ENCODE results near the gene RPS6KA4. TPM values are rescaled to one million over a fixed set of nuclear protein-coding genes. Genes with fewer than 3 reads are reported as not detected.

Gene RPS6KA4
- polyA plus RNA-seq, 4 donors = 27.5 to 33.4 (median 29.3) TPM

DNA sequence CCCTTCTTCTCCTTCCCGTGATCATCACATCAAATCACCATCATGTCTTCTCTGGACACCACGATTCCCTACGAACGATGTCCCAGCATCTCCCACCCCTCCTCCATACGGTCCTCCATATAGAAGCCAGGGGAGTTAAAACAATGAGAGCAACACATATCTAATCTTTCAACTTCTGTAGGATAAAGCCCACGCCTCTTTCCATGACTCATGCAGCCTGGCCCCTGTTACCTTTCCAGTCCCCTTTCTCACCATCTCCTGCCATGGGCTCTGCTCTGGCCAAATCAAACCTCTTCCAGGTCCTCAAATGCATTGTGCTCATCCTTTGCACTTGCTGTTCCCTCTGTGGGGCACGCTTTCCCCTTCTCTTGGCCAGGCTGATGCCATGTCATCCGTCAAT, 23.6 kb downstream of the RPS6KA4 start:
- H3K27ac ChIP-seq (ENCODE audit: low read depth in 1 of 3, low read length in 2 of 3) = no peak overlapping the region
- H3K36me3 ChIP-seq (ENCODE audit: control insufficient read depth in 3 of 3, insufficient read depth in 2 of 3, low read depth in 1 of 3, low read length in 3 of 3) = no peaks in the 10 kb centered on the region
- H3K4me3 ChIP-seq (ENCODE audit: low read depth in 1 of 3, low read length in 3 of 3) = no peak overlapping the region
- FAIRE-seq = no peak
- no peak for DNase-seq
- H3K27me3 ChIP-seq (ENCODE audit: control insufficient read depth in 3 of 3, insufficient read depth in 3 of 3, low read length in 3 of 3) = peaks cover 0 to 15% (median 0%) of the 10 kb centered on the region in 3 donors
- no peaks in the 10 kb centered on the region for H3K9me3 ChIP-seq (ENCODE audit: control insufficient read depth in 2 of 2, insufficient read depth in 1 of 2, low read depth in 1 of 2, low read length in 1 of 2)
- H3K4me1 ChIP-seq (ENCODE audit: control insufficient read depth in 3 of 3, insufficient read depth in 2 of 3, low read depth in 1 of 3, low read length in 2 of 3) = peaks cover 0 to 3% (median 0%) of the 10 kb centered on the region in 3 donors
- WGBS, 3 donors = 41 to 67% (median 44%) methylated on average over 8 of the region's 8 CpGs

DNA sequence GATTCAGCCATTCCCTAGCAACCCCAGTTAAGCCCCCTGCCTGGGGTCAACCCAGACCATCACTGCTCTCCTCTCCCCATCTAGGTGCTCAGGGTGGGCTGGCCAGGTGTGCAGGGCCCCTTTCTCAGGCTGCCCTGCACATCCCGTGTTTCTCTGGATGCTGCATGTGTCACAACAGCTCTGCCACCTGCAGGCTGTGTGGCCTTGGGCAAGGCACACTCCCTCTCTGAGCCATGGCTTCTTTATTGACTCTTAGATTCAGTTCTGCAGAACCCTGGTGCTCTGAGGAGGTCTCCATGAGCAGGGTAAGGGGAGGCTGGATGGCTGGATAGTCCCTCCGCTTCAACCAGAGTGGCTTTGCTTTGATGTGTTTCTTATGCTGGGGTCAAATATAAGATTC, 24.6 kb downstream of the RPS6KA4 start:
- Histone ChIP-seq H3K9me3 (ENCODE audit: control insufficient read depth in 2 of 2, insufficient read depth in 1 of 2, low read depth in 1 of 2, low read length in 1 of 2) (peaks cover 0 to 3% of the 10 kb centered on the region in 2 donors), H3K4me1 (ENCODE audit: control insufficient read depth in 3 of 3, insufficient read depth in 2 of 3, low read depth in 1 of 3, low read length in 2 of 3) (peaks cover 0 to 3% (median 0%) of the 10 kb centered on the region in 3 donors), H3K4me3 (ENCODE audit: low read depth in 1 of 3, low read length in 3 of 3) (no peak overlapping the region), H3K27ac (ENCODE audit: low read depth in 1 of 3, low read length in 2 of 3) (no peak overlapping the region), H3K36me3 (ENCODE audit: control insufficient read depth in 3 of 3, insufficient read depth in 2 of 3, low read depth in 1 of 3, low read length in 3 of 3) (no peaks in the 10 kb centered on the region), H3K27me3 (ENCODE audit: control insufficient read depth in 3 of 3, insufficient read depth in 3 of 3, low read length in 3 of 3) (peaks cover 0 to 15% (median 0%) of the 10 kb centered on the region in 3 donors)
- DNase-seq (no peak), FAIRE-seq (no peak)
- WGBS, 3 donors = 34 to 95% (median 45%) methylated on average over 1 to 2 of the region's 2 CpGs

DNA sequence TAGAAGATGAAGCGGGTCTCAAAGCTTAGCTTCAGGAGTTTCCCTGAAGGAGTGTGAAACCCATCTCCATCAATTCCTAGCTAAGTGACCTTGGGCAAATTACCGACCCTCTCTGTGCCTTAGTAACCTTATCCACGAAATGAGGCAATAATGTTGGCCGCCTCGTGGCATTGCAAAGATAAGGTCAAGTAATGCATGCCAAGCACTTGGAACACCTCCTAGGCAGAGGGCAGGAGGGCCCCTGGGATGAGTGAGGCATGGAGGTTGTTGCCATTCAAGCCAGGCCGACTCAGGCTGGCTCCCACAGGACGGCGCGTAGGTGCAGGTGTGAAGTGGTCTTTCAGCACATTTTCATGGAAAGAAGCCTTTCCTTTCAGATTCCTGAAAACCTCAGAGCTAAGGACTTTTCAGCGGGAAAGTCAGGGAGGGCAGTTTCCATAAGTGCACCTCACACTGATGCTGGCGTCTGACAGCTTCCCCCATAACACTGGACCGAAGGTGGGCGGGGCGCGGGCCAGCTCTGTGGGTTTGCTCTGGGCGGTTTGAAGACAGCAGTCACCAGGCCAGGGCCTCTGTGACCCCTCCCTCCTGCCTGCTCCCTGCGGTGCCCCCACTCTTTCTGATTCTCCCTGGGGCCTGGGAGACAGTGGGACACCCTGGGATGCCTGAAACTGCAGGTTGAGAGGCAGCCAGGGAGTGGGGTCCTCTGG, 25.2 kb downstream of the RPS6KA4 start:
- H3K36me3 ChIP-seq (ENCODE audit: control insufficient read depth in 3 of 3, insufficient read depth in 2 of 3, low read depth in 1 of 3, low read length in 3 of 3) = no peaks in the 10 kb centered on the region
- FAIRE-seq (no peak), DNase-seq (peak in 1 of 2 donors; percentile 22)
- H3K27me3 ChIP-seq (ENCODE audit: control insufficient read depth in 3 of 3, insufficient read depth in 3 of 3, low read length in 3 of 3) = peaks cover 0 to 15% (median 0%) of the 10 kb centered on the region in 3 donors
- no peak overlapping the region for H3K27ac ChIP-seq (ENCODE audit: low read depth in 1 of 3, low read length in 2 of 3)
- H3K4me3 ChIP-seq (ENCODE audit: low read depth in 1 of 3, low read length in 3 of 3) = no peak overlapping the region
- H3K4me1 ChIP-seq (ENCODE audit: control insufficient read depth in 3 of 3, insufficient read depth in 2 of 3, low read depth in 1 of 3, low read length in 2 of 3) = peaks cover 0 to 3% (median 0%) of the 10 kb centered on the region in 3 donors
- H3K9me3 ChIP-seq (ENCODE audit: control insufficient read depth in 2 of 2, insufficient read depth in 1 of 2, low read depth in 1 of 2, low read length in 1 of 2) = peaks cover 0 to 3% of the 10 kb centered on the region in 2 donors
- WGBS, 3 donors = 34 to 59% (median 40%) methylated on average over 17 of the region's 17 CpGs

DNA sequence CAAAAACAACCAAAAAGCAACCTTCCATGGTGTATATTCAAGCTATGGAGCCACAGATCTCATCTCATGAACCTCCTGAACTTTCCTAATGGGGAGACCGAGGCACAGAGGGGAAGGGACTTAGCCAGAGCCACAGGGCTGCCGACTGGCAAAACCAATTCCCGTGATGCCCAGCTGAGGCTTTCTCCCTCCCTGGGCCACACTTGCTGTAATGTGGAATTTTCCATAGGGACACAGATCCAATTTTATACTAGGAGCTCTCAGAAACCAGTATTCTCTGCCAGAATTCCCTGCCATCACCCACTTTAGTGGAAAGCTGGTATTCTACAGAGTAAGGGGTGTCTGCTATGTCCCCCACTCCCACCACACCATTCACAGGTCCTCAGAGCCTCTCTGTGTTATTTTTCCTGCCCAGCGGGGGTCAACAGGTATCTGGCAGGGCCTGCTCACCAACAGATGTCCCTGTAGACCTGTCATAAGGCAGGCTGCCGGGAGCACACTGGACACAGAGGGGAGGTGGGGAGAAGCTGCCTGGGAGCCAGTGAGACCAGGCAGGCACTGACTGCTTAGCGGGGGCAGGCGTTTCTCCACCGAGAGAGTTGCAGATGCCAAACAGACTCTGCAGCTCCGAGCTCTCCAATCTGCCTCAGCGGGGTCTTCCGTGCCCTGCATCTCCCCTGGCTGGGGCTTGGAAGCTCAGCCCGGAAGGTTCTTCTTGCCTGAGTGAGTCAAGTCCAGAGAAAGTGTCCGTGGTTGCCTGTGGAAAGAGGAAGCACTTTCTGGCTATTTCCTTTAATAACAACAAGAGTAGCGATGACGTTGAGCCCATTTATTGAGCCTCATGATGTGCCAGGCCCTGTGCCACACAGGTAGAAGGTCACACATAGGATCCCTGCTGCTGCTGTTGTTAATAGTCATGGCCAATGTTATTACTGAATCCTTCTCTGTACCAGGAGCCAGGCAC, 26.3 kb downstream of the RPS6KA4 start:
- Histone ChIP-seq H3K4me1 (ENCODE audit: control insufficient read depth in 3 of 3, insufficient read depth in 2 of 3, low read depth in 1 of 3, low read length in 2 of 3) (peaks cover 0 to 3% (median 0%) of the 10 kb centered on the region in 3 donors), H3K4me3 (ENCODE audit: low read depth in 1 of 3, low read length in 3 of 3) (no peak overlapping the region), H3K27ac (ENCODE audit: low read depth in 1 of 3, low read length in 2 of 3) (no peak overlapping the region), H3K27me3 (ENCODE audit: control insufficient read depth in 3 of 3, insufficient read depth in 3 of 3, low read length in 3 of 3) (peaks cover 0 to 21% (median 0%) of the 10 kb centered on the region in 3 donors), H3K36me3 (ENCODE audit: control insufficient read depth in 3 of 3, insufficient read depth in 2 of 3, low read depth in 1 of 3, low read length in 3 of 3) (no peaks in the 10 kb centered on the region), H3K9me3 (ENCODE audit: control insufficient read depth in 2 of 2, insufficient read depth in 1 of 2, low read depth in 1 of 2, low read length in 1 of 2) (peaks cover 0 to 3% of the 10 kb centered on the region in 2 donors)
- 65 to 85% (median 81%) methylated on average over 15 of the region's 15 CpGs for WGBS, 3 donors
- FAIRE-seq (no peak), DNase-seq (no peak)

DNA sequence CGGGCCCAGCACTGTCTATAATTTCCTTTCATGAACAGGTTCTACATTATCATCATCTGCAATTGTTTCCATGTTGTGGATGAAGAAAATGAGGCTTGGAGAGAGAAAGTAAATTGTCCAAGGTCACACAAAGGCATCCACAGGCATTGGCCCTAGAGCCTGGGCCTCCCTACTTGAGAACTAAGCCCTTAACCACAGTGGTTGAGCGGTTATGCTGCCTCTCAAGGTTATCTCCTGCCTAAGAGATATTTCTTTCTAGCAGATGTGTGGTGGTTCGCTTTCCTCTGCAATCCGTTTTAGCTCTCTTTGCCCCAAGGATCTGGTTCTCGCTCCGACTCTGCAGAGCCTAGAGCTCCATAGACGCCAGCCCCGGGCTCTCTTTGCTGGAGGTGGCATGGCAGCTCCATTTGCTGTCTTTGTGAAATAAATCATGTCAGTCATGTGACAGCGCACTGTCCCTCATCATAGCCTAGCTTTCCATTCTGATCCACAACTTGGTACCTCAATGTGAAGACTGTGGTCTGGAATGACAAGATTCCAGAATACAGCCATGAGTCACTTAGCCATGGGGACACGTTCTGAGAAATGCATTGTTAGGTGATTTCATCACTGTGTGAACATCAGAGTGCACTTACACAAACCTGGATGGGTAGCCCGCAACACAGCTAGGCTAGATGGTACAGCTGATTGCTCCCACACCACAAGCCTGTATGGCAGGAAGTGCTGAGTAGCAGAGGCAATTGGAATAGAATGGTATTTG, 27.2 kb downstream of the RPS6KA4 start:
- H3K4me3 ChIP-seq (ENCODE audit: low read depth in 1 of 3, low read length in 3 of 3) = no peak overlapping the region
- no peak for DNase-seq
- no peaks in the 10 kb centered on the region for H3K36me3 ChIP-seq (ENCODE audit: control insufficient read depth in 3 of 3, insufficient read depth in 2 of 3, low read depth in 1 of 3, low read length in 3 of 3)
- H3K27me3 ChIP-seq (ENCODE audit: control insufficient read depth in 3 of 3, insufficient read depth in 3 of 3, low read length in 3 of 3) = peaks cover 0 to 21% (median 0%) of the 10 kb centered on the region in 3 donors
- peaks cover 0 to 3% (median 0%) of the 10 kb centered on the region in 3 donors for H3K4me1 ChIP-seq (ENCODE audit: control insufficient read depth in 3 of 3, insufficient read depth in 2 of 3, low read depth in 1 of 3, low read length in 2 of 3)
- H3K9me3 ChIP-seq (ENCODE audit: control insufficient read depth in 2 of 2, insufficient read depth in 1 of 2, low read depth in 1 of 2, low read length in 1 of 2) = peaks cover 0 to 3% of the 10 kb centered on the region in 2 donors
- H3K27ac ChIP-seq (ENCODE audit: low read depth in 1 of 3, low read length in 2 of 3) = no peak overlapping the region
- 81 to 85% (median 82%) methylated on average over 11 of the region's 11 CpGs for WGBS, 3 donors
- FAIRE-seq = no peak

DNA sequence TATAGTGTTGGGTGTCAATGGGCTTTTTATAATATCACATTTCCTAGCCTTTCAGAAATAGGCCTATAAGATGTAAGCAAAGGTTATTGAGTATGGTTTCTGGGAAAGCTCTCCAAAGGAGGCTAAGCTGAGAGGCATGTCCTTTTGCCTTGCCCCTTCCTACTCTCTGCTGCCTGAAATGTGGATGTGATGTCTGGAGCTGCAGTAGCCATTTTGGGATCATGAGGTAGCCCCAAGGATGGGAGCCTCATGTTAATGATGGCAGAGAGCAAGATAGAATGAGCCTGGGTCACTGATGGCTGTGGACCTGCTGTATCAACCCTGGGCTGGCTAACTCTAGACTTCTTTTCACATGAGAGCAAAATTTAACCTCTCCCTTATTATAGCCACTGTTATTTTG, 29.0 kb downstream of the RPS6KA4 start:
- H3K36me3 ChIP-seq (ENCODE audit: control insufficient read depth in 3 of 3, insufficient read depth in 2 of 3, low read depth in 1 of 3, low read length in 3 of 3) = no peaks in the 10 kb centered on the region
- peaks cover 0 to 3% (median 0%) of the 10 kb centered on the region in 3 donors for H3K4me1 ChIP-seq (ENCODE audit: control insufficient read depth in 3 of 3, insufficient read depth in 2 of 3, low read depth in 1 of 3, low read length in 2 of 3)
- no peak overlapping the region for H3K4me3 ChIP-seq (ENCODE audit: low read depth in 1 of 3, low read length in 3 of 3)
- H3K27ac ChIP-seq (ENCODE audit: low read depth in 1 of 3, low read length in 2 of 3) = no peak overlapping the region
- DNase-seq (no peak), FAIRE-seq (no peak)
- H3K27me3 ChIP-seq (ENCODE audit: control insufficient read depth in 3 of 3, insufficient read depth in 3 of 3, low read length in 3 of 3) = peaks cover 0 to 19% (median 0%) of the 10 kb centered on the region in 3 donors
- peaks cover 0 to 3% of the 10 kb centered on the region in 2 donors for H3K9me3 ChIP-seq (ENCODE audit: control insufficient read depth in 2 of 2, insufficient read depth in 1 of 2, low read depth in 1 of 2, low read length in 1 of 2)

DNA sequence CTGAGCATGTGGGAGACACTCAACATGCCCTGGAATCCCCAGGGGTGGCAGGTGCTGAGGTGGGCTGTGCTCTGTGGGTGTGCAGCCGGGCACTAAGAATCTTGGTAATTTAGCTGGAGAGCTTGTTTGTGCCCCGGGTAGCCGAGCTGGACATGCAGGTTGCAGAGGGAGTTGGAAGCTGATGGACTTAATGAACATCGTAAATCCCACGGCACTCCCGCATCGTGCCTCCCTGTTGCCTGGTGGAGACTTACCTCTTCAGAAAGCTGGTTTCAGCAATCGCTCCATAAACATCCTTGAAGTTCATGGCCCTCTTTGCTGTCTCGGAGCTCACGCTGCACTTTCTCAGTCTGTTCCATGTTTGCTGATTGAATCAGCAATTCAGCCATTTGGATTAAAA, 29.9 kb downstream of the RPS6KA4 start:
- Histone ChIP-seq H3K27me3 (ENCODE audit: control insufficient read depth in 3 of 3, insufficient read depth in 3 of 3, low read length in 3 of 3) (peaks cover 0 to 12% (median 0%) of the 10 kb centered on the region in 3 donors), H3K27ac (ENCODE audit: low read depth in 1 of 3, low read length in 2 of 3) (no peak overlapping the region), H3K4me3 (ENCODE audit: low read depth in 1 of 3, low read length in 3 of 3) (no peak overlapping the region), H3K9me3 (ENCODE audit: control insufficient read depth in 2 of 2, insufficient read depth in 1 of 2, low read depth in 1 of 2, low read length in 1 of 2) (peaks cover 0 to 3% of the 10 kb centered on the region in 2 donors), H3K36me3 (ENCODE audit: control insufficient read depth in 3 of 3, insufficient read depth in 2 of 3, low read depth in 1 of 3, low read length in 3 of 3) (no peaks in the 10 kb centered on the region), H3K4me1 (ENCODE audit: control insufficient read depth in 3 of 3, insufficient read depth in 2 of 3, low read depth in 1 of 3, low read length in 2 of 3) (peaks cover 0 to 3% (median 0%) of the 10 kb centered on the region in 3 donors)
- 50 to 76% (median 70%) methylated on average over 10 of the region's 10 CpGs for WGBS, 3 donors
- FAIRE-seq (no peak), DNase-seq (no peak)

DNA sequence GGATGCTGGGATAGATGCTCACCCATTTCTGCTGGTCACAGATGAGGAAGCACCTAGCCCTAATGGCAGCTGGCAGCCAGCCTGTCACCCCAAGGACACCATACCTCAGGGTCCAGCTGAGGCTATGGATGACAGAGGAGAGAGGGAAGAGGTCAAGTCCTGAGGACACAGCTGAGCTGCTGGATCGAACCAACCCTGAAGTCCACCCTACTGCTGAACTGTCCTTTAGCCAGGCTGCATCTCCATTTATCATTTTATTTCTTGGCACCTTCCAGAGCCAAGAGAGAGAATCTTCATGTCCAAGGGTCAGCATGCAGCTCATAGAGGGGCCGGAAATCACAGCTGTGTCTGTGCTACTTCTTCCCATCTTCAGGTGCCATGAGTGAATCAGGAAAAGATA, 30.9 kb downstream of the RPS6KA4 start:
- Histone ChIP-seq H3K4me1 (ENCODE audit: control insufficient read depth in 3 of 3, insufficient read depth in 2 of 3, low read depth in 1 of 3, low read length in 2 of 3) (no peaks in the 10 kb centered on the region), H3K4me3 (ENCODE audit: low read depth in 1 of 3, low read length in 3 of 3) (no peak overlapping the region), H3K36me3 (ENCODE audit: control insufficient read depth in 3 of 3, insufficient read depth in 2 of 3, low read depth in 1 of 3, low read length in 3 of 3) (no peaks in the 10 kb centered on the region), H3K27ac (ENCODE audit: low read depth in 1 of 3, low read length in 2 of 3) (no peak overlapping the region), H3K27me3 (ENCODE audit: control insufficient read depth in 3 of 3, insufficient read depth in 3 of 3, low read length in 3 of 3) (peaks cover 0 to 14% (median 0%) of the 10 kb centered on the region in 3 donors), H3K9me3 (ENCODE audit: control insufficient read depth in 2 of 2, insufficient read depth in 1 of 2, low read depth in 1 of 2, low read length in 1 of 2) (peaks cover 0 to 3% of the 10 kb centered on the region in 2 donors)
- WGBS, 3 donors = 91 to 95% (median 91%) methylated on average over 2 of the region's 2 CpGs
- DNase-seq = no peak
- no peak for FAIRE-seq

Measured in small intestine (tissue), 7 donors.